ENCODE measurements around the gene RCOR3. TPM values are rescaled to one million over a fixed set of nuclear protein-coding genes. Genes with fewer than 3 reads are reported as not detected.

The RCOR3 gene
- total RNA-seq: 20.6 and 24.8 TPM in 2 replicates

DNA sequence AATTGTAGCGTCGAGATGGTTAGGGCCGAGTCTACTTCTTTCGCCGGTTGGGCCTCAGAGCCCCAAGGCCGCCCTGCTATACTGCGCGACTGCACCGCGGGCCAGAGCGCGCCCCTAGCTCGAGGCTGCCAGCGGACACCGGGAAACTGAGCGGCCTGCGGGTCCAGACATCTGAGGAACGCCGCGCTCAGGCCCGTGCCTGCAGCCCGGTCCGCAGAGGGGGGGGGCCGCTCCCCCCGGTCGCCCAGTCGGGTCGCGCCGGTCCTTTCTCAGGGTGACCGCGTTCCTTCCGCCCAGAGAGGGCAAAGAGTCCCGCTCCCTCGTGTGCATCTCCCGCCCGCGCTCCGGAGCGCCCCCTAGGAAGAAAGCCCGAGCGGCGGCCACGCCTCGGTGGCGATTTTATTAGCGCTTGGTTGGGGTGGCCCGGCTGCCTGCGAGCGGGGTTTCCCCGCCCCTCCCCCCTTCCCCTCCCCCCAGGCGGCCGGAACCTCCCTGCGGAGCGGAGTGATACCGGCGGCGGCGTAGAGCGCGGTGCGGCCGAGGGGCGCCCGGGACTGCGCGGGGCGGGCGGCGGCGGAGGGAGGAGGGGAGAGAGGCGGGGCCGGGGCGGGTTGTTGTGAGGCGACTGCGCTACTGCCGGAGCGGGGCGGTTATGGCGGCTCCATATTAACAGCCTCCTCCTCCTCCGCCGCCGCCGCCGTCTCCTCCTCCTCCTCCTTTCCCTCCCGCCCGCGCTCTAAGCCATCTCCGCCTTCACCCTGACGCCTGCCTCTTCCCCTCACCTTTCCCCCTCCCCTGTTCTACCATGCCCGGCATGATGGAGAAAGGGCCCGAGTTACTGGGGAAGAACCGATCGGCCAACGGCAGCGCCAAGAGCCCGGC is at the start of gene RCOR3:
Gene RCOR3 (plus strand): TSS at position 611 of the 882 bp plus-strand sequence. CDS start 195 bp downstream, at position 806.

DNA sequence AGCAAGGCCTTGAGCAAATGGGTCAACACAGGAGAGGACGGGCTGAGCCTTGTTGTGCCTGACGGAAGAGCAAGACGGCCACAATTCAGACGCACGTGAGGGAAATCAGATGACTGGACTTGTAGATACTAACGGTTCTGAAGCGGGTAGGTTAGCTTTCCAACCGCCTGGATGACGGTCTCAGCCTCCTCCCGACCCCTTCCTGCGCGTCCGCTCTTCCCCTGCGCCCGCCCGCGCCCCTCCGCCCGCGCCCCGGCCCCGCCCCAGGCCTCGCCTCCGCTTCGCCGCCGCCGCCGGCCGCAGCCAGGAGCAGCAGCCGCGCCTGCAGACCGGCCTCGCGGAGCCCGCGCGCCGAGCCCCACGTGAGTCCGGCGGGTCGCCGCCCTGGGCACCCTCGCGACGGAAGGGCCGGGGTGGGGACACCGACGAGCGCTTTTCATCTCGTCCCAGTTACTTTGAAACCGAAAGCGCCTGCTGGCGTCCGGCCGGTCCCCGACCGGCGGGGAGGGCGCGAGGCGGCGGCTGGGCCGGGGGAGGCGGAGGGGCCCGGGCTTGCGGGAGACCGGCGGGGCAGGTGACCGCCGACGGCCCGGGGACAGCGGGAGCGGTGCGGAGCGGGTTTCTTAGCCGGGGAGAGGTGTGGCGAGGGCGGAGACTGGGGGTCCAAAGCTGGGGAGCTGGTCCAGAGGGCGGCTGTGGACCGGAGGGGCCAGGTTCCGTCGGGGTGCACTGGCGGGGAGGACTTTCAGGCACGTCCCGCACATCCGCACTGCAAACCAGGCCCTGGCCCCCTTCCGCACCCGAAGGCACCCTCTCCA is 67.6 kb downstream of the RCOR3 start, which contains the start of gene TRAF5:
Gene TRAF5 (plus strand): TSS at position 306 of the 818 bp plus-strand sequence. CDS start 26,407 bp downstream, outside the sequence.

Other genes starting within 250 kb of the RCOR3 start
- 0.63 and 8.9 TPM in 2 replicates for gene KCNH1, start 125.2 kb upstream of the RCOR3 start, total RNA-seq
- 18.6 and 26.7 TPM in 2 replicates for gene TRAF5, start 67.5 kb downstream of the RCOR3 start, total RNA-seq
- gene RD3, start 232.8 kb downstream of the RCOR3 start, total RNA-seq: not detected in 2 replicates

Data from smooth muscle cell of the pulmonary artery (primary cell).